ENCODE data around the gene PCDHA9. TPM values are rescaled to one million over a fixed set of nuclear protein-coding genes. Genes with fewer than 3 reads are reported as not detected.
"Not testable (repeated sequence)": the region's sequence is repeated elsewhere in the genome, so short reads cannot be mapped to it uniquely, and the experiment has no call there.

Gene PCDHA9
- total RNA-seq, 2 experiments from 2014 or later = not detected

GRCh38 chr5:140822969-140823368, 25.2 kb upstream of the PCDHA9 start:
- intact Hi-C loops (cut with micrococcal nuclease); H3K4me3 Mint-ChIP-seq; DNase-seq; H3K27ac Mint-ChIP-seq; CTCF ChIA-PET; POLR2A ChIA-PET; H3K36me3 Mint-ChIP-seq; H3K4me1 Mint-ChIP-seq (ENCODE audit: low read depth): not testable (repeated sequence)
- Mint-ChIP-seq H3K27me3 (peaks cover 12% of the 10 kb centered on the region), H3K9me3 (peaks cover 15% of the 10 kb centered on the region)

- Mint-ChIP-seq H3K4me3 (no peak overlapping the region), H3K4me1 (ENCODE audit: low read depth) (no peaks in the 10 kb centered on the region), H3K27me3 (peaks cover 12% of the 10 kb centered on the region), H3K9me3 (peaks cover 18% of the 10 kb centered on the region), H3K27ac (no peak overlapping the region), H3K36me3 (peaks cover 8% of the 10 kb centered on the region)
- POLR2A ChIA-PET = no interaction called here
- DNase-seq = no peak
- CTCF ChIA-PET = no interaction called here
- intact Hi-C loops (cut with micrococcal nuclease) = no loop called here
Measured at GRCh38 chr5:140823475-140823874, 24.7 kb upstream of the PCDHA9 start.

- intact Hi-C loops (cut with micrococcal nuclease) = no loop called here
- CTCF ChIA-PET = interaction anchor here (0.7 kb wide), 1 partner anchor 14 kb away, joined by 3 read pairs; no protein-coding TSS in a partner anchor
- no peak for DNase-seq
- no peak within 1 kb of the TSS for H3K27ac Mint-ChIP-seq
- no peak within 1 kb of the TSS for H3K4me3 Mint-ChIP-seq
- H3K9me3 Mint-ChIP-seq = peaks cover 26% of the 10 kb centered on the region
- POLR2A ChIA-PET = no interaction called here
- H3K4me1 Mint-ChIP-seq (ENCODE audit: low read depth) = no peaks in the 10 kb centered on the region
- peaks cover 19% of the 10 kb centered on the region for H3K36me3 Mint-ChIP-seq
- H3K27me3 Mint-ChIP-seq = peaks cover 20% of the 10 kb centered on the region
Measured at GRCh38 chr5:140827704-140828361, 20.3 kb upstream of the PCDHA9 start, which contains the start of gene PCDHA6. Gene PCDHA6, plus strand, starts transcription at chr5:140827960. Its CDS starts 132 bp downstream, at chr5:140828092.

GRCh38 chr5:140828362-140828737, 19.8 kb upstream of the PCDHA9 start:
- POLR2A ChIA-PET = no interaction called here
- intact Hi-C loops (cut with micrococcal nuclease) = no loop called here
- H3K36me3 Mint-ChIP-seq = peaks cover 21% of the 10 kb centered on the region

DNA sequence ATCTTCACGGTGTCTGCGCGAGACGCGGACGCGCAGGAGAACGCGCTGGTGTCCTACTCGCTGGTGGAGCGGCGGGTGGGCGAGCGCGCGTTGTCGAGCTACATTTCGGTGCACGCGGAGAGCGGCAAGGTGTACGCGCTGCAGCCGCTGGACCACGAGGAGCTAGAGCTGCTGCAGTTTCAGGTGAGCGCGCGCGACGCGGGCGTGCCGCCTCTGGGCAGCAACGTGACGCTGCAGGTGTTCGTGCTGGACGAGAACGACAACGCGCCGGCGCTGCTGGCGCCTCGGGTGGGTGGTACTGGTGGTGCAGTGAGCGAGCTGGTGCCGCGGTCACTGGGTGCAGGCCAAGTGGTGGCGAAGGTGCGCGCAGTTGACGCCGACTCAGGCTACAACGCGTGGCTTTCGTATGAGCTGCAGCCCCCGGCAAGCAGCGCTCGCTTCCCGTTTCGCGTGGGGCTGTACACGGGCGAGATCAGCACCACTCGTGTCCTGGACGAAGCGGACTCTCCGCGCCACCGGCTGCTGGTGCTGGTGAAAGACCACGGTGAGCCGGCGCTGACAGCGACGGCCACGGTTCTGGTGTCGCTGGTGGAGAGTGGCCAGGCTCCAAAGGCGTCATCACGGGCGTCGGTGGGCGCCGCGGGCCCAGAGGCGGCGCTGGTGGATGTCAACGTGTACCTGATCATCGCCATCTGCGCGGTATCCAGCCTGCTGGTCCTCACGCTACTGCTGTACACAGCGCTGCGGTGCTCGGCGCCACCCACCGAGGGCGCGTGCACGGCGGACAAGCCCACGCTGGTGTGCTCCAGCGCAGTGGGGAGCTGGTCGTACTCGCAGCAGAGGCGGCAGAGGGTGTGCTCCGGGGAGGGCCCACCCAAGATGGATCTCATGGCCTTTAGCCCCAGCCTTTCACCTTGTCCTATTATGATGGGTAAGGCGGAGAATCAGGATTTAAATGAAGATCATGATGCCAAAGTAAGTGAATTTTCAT, 18.4 kb upstream of the PCDHA9 start:
- Mint-ChIP-seq H3K27me3 (peaks cover 28% of the 10 kb centered on the region), H3K36me3 (peaks cover 24% of the 10 kb centered on the region), H3K9me3 (peaks cover 27% of the 10 kb centered on the region)
- H3K27ac Mint-ChIP-seq; CTCF ChIA-PET; DNase-seq; H3K4me1 Mint-ChIP-seq (ENCODE audit: low read depth); POLR2A ChIA-PET; H3K4me3 Mint-ChIP-seq; intact Hi-C loops (cut with micrococcal nuclease): not testable (repeated sequence)

More at GRCh38 chr5:140828362-140828737, 19.8 kb upstream of the PCDHA9 start:
- Mint-ChIP-seq H3K4me1 (ENCODE audit: low read depth) (no peaks in the 10 kb centered on the region), H3K27ac (no peak overlapping the region), H3K27me3 (peaks cover 23% of the 10 kb centered on the region), H3K4me3 (no peak overlapping the region), H3K9me3 (peaks cover 28% of the 10 kb centered on the region)
- DNase-seq = no peak
- CTCF ChIA-PET = interaction anchor here (0.7 kb wide), 1 partner anchor 13 kb away, joined by 3 read pairs; no protein-coding TSS in a partner anchor

- H3K9me3 Mint-ChIP-seq = peaks cover 23% of the 10 kb centered on the region
- POLR2A ChIA-PET = no interaction called here
- peaks cover 12% of the 10 kb centered on the region for H3K36me3 Mint-ChIP-seq
- intact Hi-C loops (cut with micrococcal nuclease) = no loop called here
- H3K4me1 Mint-ChIP-seq (ENCODE audit: low read depth) = no peaks in the 10 kb centered on the region
- DNase-seq = no peak
- no peak within 1 kb of the TSS for H3K27ac Mint-ChIP-seq
- CTCF ChIA-PET = interaction anchor here (0.9 kb wide), 1 partner anchor 193 kb away, joined by 3 read pairs; no protein-coding TSS in a partner anchor
- no peak within 1 kb of the TSS for H3K4me3 Mint-ChIP-seq
- peaks cover 16% of the 10 kb centered on the region for H3K27me3 Mint-ChIP-seq
Measured at GRCh38 chr5:140833993-140834392, 14.2 kb upstream of the PCDHA9 start, which contains the start of gene PCDHA7. Gene PCDHA7, plus strand, starts transcription at chr5:140834269. Its CDS starts 115 bp downstream, at chr5:140834384.

GRCh38 chr5:140834439-140835008, 13.7 kb upstream of the PCDHA9 start:
- H3K27ac Mint-ChIP-seq; intact Hi-C loops (cut with micrococcal nuclease); H3K4me3 Mint-ChIP-seq; POLR2A ChIA-PET; DNase-seq; H3K36me3 Mint-ChIP-seq; H3K4me1 Mint-ChIP-seq (ENCODE audit: low read depth): not testable (repeated sequence)
- CTCF ChIA-PET = interaction anchor here (0.9 kb wide), 1 partner anchor 192 kb away, joined by 3 read pairs; no protein-coding TSS in a partner anchor
- Mint-ChIP-seq H3K9me3 (peaks cover 21% of the 10 kb centered on the region), H3K27me3 (peaks cover 15% of the 10 kb centered on the region)

GRCh38 chr5:140835622-140836510, 12.3 kb upstream of the PCDHA9 start:
- Mint-ChIP-seq H3K4me3 (no peak overlapping the region), H3K9me3 (peaks cover 23% of the 10 kb centered on the region), H3K36me3 (peaks cover 9% of the 10 kb centered on the region), H3K4me1 (ENCODE audit: low read depth) (no peaks in the 10 kb centered on the region), H3K27ac (no peak overlapping the region), H3K27me3 (peaks cover 17% of the 10 kb centered on the region)
- intact Hi-C loops (cut with micrococcal nuclease) = no loop called here
- ChIA-PET CTCF (interaction anchor here (0.6 kb wide), 1 partner anchor 52 kb away, joined by 3 read pairs; no protein-coding TSS in a partner anchor), POLR2A (no interaction called here)
- DNase-seq = no peak

GRCh38 chr5:140840978-140841962, 6.9 kb upstream of the PCDHA9 start, which contains the start of gene PCDHA8:
Gene PCDHA8, plus strand, starts transcription at chr5:140841187. Its CDS starts 135 bp downstream, at chr5:140841322.
- Mint-ChIP-seq H3K4me1 (ENCODE audit: low read depth) (no peaks in the 10 kb centered on the region), H3K4me3 (no peak within 1 kb of the TSS), H3K36me3 (peaks cover 5% of the 10 kb centered on the region), H3K27ac (no peak within 1 kb of the TSS), H3K27me3 (peaks cover 6% of the 10 kb centered on the region), H3K9me3 (peaks cover 18% of the 10 kb centered on the region)
- DNase-seq = no peak
- intact Hi-C loops (cut with micrococcal nuclease) = no loop called here
- CTCF ChIA-PET = interaction anchor here (0.7 to 1.1 kb wide), 4 partner anchors 13 to 126 kb away, joined by 3 read pairs; partner anchors contain the start of gene PCDHA6
- POLR2A ChIA-PET = interaction anchor here (0.6 kb wide), 1 partner anchor 11 kb away, joined by 3 read pairs; no protein-coding TSS in a partner anchor

Data from activated CD4-positive, alpha-beta memory T cell treated with anti-CD3 and anti-CD28 coated beads for 36 hours (primary cell).